Parathyroid adenoma (tissue), 2 donors: ENCODE results near the gene GBP1.
A peak's percentile ranks its signal among the peaks of the same experiment; 100 is the strongest.

Experiments used
- H2AFZ ChIP-seq: fragments of 300-600 bp; sonication (generic); one replicate; pipeline ENCODE4 v1.7.0; 2017; ENCODE audit warnings: antibody characterized with exemption, mild to moderate bottlenecking
- H3K27ac ChIP-seq: fragments of 300-600 bp; sonication (generic); one replicate; pipeline ENCODE4 v1.7.0; 2017
- H3K27me3 ChIP-seq: fragments of 300-600 bp; sonication (generic); one replicate; pipeline ENCODE4 v1.7.0; 2017; ENCODE audit warnings: low read length; ENCODE audit not compliant: control insufficient read depth, insufficient read depth
- H3K36me3 ChIP-seq: fragments of 300-600 bp; sonication (generic); one replicate; pipeline ENCODE4 v1.7.0; 2017; ENCODE audit warnings: low read length; ENCODE audit not compliant: control insufficient read depth, insufficient read depth
- H3K4me1 ChIP-seq: fragments of 300-600 bp; sonication (generic); one replicate; pipeline ENCODE4 v1.7.0; 2017; ENCODE audit warnings: control low read depth
- H3K4me2 ChIP-seq: fragments of 300-600 bp; sonication (generic); one replicate; pipeline ENCODE4 v1.7.0; 2017; ENCODE audit warnings: low read length
- H3K4me3 ChIP-seq: fragments of 300-600 bp; sonication (generic); one replicate; pipeline ENCODE4 v1.7.0; 2017; ENCODE audit warnings: low read depth, low read length
- H3K79me2 ChIP-seq: fragments of 300-600 bp; sonication (generic); one replicate; pipeline ENCODE4 v1.7.0; 2017; ENCODE audit warnings: control low read depth
- H3K9ac ChIP-seq: fragments of 300-600 bp; sonication (generic); one replicate; pipeline ENCODE4 v1.7.0; 2017; ENCODE audit warnings: mild to moderate bottlenecking
- H3K9me3 ChIP-seq: fragments of 300-600 bp; sonication (generic); one replicate; pipeline ENCODE4 v1.7.0; 2017; ENCODE audit warnings: low read length; ENCODE audit not compliant: control insufficient read depth
- TF ChIP-seq, protein P1 (sequence below): fragments of 300-600 bp; sonication (generic); IDR thresholded peaks from one replicate; pipeline ENCODE4 v1.7.0; 2017; ENCODE audit warnings: antibody characterized with exemption, mild to moderate bottlenecking
- donor health status: primary hyperparathyroidism.

Gene GBP1

DNA sequence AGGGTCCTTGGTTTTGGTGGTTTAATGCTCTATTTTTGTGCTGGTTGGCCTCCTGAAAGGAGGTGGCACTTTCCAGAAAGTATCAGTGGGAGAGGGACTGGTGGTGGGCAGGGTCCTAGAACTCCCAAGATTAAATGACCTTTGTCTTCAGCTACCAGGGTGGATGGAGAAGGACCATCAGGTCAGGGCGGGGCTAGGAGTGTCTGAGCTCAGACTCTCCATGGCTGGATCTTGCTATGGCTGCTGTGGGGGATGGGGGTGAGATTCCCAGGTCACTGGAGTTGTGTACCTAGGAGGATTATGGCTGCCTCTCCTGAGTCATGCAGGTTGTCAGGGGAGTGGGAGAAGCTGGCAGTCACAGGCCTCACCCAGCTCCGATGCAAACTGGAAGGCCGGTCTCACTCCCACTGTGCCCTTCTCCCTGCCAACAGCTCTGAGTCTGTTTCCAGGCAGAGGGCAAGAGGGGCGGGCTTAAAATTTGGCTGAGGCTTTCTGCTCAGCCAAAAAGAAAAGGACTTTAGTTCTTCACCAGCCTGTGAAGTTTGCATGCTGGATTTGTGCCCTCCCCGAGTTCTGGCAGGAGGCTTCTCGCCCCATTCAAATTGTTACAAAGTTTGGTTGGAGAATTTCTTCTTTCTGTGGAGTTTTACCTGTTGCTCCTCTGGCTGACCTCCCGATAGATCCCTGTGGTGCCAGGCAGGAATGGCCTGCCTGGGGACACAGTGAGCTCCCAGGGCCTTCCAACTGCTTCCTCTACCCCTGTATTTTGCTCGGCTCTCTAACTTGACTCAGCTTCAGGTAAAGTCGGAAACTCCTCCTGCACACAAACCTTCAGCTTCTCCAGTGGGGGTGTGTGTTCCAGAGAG is 59.5 kb downstream of the GBP1 start:
- TF ChIP-seq, protein P1, sequence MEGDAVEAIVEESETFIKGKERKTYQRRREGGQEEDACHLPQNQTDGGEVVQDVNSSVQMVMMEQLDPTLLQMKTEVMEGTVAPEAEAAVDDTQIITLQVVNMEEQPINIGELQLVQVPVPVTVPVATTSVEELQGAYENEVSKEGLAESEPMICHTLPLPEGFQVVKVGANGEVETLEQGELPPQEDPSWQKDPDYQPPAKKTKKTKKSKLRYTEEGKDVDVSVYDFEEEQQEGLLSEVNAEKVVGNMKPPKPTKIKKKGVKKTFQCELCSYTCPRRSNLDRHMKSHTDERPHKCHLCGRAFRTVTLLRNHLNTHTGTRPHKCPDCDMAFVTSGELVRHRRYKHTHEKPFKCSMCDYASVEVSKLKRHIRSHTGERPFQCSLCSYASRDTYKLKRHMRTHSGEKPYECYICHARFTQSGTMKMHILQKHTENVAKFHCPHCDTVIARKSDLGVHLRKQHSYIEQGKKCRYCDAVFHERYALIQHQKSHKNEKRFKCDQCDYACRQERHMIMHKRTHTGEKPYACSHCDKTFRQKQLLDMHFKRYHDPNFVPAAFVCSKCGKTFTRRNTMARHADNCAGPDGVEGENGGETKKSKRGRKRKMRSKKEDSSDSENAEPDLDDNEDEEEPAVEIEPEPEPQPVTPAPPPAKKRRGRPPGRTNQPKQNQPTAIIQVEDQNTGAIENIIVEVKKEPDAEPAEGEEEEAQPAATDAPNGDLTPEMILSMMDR = no peak

More for the DNA sequence above, 59.5 kb downstream of the GBP1 start:
- Histone ChIP-seq H3K4me3 (no peak overlapping the region), H3K4me1 (peaks cover 6% of the 10 kb centered on the region), H3K27me3 (no peaks in the 10 kb centered on the region), H3K27ac (no peak overlapping the region), H3K36me3 (no peaks in the 10 kb centered on the region), H3K9me3 (no peaks in the 10 kb centered on the region), H3K9ac (no peak overlapping the region), H2AFZ (peak overlapping the region; percentile 17), H3K4me2 (no peak overlapping the region), H3K79me2 (no peaks in the 10 kb centered on the region)
